ENCODE measurements around the gene SH3PXD2B. TPM values are rescaled to one million over a fixed set of nuclear protein-coding genes. Genes with fewer than 3 reads are reported as not detected.

Gene SH3PXD2B
- total RNA-seq, 4 donors from 2014 or later: 27.8 to 52.6 (median 44.4) TPM

DNA sequence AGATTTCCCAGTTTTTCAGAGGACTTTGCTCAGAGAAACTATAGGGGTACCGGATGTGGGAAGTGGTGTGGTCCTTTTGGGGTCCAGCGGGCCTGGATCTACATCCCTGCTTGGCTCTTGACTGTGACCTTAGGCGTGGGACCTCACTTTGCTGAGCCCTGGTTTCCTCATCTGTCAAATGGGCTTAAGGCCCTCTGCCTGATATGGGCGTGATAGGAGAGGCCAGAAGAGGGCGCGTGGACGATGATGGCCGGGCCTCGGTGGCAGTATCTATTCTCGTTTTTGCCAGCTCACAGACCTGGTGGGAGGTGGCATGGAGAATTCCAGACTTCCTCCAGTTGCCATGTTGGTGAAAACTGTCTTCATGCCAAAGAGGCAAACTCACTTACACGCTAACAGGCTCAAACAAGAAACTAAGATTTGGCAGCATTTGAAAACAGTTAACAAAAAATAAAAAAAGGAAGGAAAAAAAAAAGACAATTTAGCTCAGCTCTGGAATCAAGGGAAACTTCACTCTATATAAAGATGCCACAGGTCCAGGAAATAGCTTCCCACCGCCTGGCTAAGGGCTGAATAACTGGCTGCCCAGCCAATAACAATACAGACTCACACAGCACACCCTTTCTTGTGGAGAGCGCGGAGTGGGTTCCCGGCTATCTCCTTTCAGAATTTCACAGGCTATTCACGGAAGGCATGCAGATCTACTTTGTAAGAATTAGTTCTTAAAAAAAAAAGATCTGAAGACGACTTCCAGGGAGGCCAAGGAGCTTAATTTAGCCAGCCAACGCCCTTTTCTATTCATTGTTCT lies 1.7 kb downstream of the SH3PXD2B start:
- no peaks in the 10 kb centered on the region for H3K9me3 ChIP-seq
- TF ChIP-seq POLR2A (IDR thresholded peaks at IDR 0.05) (peak in 1 of 2 donors; percentile 27), EP300 (IDR thresholded peaks at IDR 0.05) (peak in 1 of 2 donors; percentile 45)
- TF ChIP-seq, protein P1, sequence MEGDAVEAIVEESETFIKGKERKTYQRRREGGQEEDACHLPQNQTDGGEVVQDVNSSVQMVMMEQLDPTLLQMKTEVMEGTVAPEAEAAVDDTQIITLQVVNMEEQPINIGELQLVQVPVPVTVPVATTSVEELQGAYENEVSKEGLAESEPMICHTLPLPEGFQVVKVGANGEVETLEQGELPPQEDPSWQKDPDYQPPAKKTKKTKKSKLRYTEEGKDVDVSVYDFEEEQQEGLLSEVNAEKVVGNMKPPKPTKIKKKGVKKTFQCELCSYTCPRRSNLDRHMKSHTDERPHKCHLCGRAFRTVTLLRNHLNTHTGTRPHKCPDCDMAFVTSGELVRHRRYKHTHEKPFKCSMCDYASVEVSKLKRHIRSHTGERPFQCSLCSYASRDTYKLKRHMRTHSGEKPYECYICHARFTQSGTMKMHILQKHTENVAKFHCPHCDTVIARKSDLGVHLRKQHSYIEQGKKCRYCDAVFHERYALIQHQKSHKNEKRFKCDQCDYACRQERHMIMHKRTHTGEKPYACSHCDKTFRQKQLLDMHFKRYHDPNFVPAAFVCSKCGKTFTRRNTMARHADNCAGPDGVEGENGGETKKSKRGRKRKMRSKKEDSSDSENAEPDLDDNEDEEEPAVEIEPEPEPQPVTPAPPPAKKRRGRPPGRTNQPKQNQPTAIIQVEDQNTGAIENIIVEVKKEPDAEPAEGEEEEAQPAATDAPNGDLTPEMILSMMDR (IDR thresholded peaks at IDR 0.05): peak in 1 of 5 experiments; percentile 14
- H3K4me3 ChIP-seq: peak overlapping the region; percentile 48 to 85 (median 70)
- peaks cover 0 to 71% (median 45%) of the 10 kb centered on the region in 4 donors for H3K4me1 ChIP-seq
- H3K36me3 ChIP-seq: no peaks in the 10 kb centered on the region
- 29 to 33% methylated on average over 18 of the region's 18 CpGs for WGBS, 2 donors
- no peaks in the 10 kb centered on the region for H3K27me3 ChIP-seq
- peak overlapping the region; percentile 81 to 97 (median 88) for H3K27ac ChIP-seq
- DNase-seq (ENCODE audit: low spot score in 2 of 2): peak in 1 of 2 donors; percentile 56

- H3K4me1 ChIP-seq: peaks cover 0 to 80% (median 49%) of the 10 kb centered on the region in 4 donors
- DNase-seq (ENCODE audit: low spot score in 2 of 2): peak in 1 of 2 donors; percentile 53
- H3K4me3 ChIP-seq: peak overlapping the region in 3 of 4 donors; percentile 66 to 85 (median 74)
Measured at GRCh38 chr5:172451771-172452197, 2.5 kb downstream of the SH3PXD2B start.

GRCh38 chr5:172450861-172451695 lies 3.2 kb downstream of the SH3PXD2B start:
- peak overlapping the region; percentile 81 to 97 (median 88) for H3K27ac ChIP-seq
- H3K4me1 ChIP-seq: peaks cover 0 to 85% (median 55%) of the 10 kb centered on the region in 4 donors
- DNase-seq (ENCODE audit: low spot score in 2 of 2): no peak

More at GRCh38 chr5:172451771-172452197, 2.5 kb downstream of the SH3PXD2B start:
- 42 to 54% methylated on average over 3 of the region's 3 CpGs for WGBS, 2 donors
- H3K36me3 ChIP-seq: no peaks in the 10 kb centered on the region
- TF ChIP-seq POLR2A (IDR thresholded peaks at IDR 0.05): no peak
- TF ChIP-seq EP300 (IDR thresholded peaks at IDR 0.05): peak in 1 of 2 donors; percentile 76
- H3K27me3 ChIP-seq: no peaks in the 10 kb centered on the region
- peak overlapping the region; percentile 81 to 97 (median 88) for H3K27ac ChIP-seq
- no peaks in the 10 kb centered on the region for H3K9me3 ChIP-seq

DNA sequence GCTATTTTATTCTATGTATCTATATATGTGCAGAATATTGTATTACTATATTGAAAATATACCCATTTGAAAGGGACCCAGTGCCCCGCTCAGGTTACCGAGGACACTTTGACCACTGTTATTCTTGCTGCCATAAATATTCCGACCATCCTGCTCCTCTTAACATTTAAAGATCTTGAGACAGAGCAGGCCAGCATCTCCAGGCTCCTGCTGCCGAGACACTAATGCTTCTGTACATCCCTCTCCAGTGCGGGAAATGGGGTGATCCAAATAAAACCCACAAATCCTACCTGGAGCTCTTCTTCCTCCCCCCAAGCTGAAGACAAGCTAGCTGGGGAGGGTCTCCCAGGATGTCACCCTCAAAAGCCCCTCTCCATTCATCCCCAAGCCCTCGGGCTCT lies 3.9 kb downstream of the SH3PXD2B start:
- TF ChIP-seq, protein P1 (IDR thresholded peaks at IDR 0.05): no peak
- no peak for TF ChIP-seq EP300 (IDR thresholded peaks at IDR 0.05)
- TF ChIP-seq POLR2A (IDR thresholded peaks at IDR 0.05): no peak
- peaks cover 0 to 85% (median 57%) of the 10 kb centered on the region in 4 donors for H3K4me1 ChIP-seq
- no peaks in the 10 kb centered on the region for H3K9me3 ChIP-seq
- no peak overlapping the region for H3K4me3 ChIP-seq
- 65 to 66% methylated on average over 6 of the region's 6 CpGs for WGBS, 2 donors
- peak overlapping the region; percentile 81 to 97 (median 88) for H3K27ac ChIP-seq
- no peaks in the 10 kb centered on the region for H3K36me3 ChIP-seq
- DNase-seq (ENCODE audit: low spot score in 2 of 2): no peak
- H3K27me3 ChIP-seq: no peaks in the 10 kb centered on the region

More at GRCh38 chr5:172450861-172451695, 3.2 kb downstream of the SH3PXD2B start:
- Histone ChIP-seq H3K9me3 (no peaks in the 10 kb centered on the region), H3K36me3 (no peaks in the 10 kb centered on the region), H3K27me3 (no peaks in the 10 kb centered on the region), H3K4me3 (peak overlapping the region in 1 of 4 donors; percentile 85)
- TF ChIP-seq, protein P1 (IDR thresholded peaks at IDR 0.05): peak; percentile 53 to 80 (median 72)
- TF ChIP-seq POLR2A (IDR thresholded peaks at IDR 0.05): no peak
- TF ChIP-seq EP300 (IDR thresholded peaks at IDR 0.05): no peak
- 59 to 70% methylated on average over 5 to 6 of the region's 7 CpGs for WGBS, 2 donors

DNA sequence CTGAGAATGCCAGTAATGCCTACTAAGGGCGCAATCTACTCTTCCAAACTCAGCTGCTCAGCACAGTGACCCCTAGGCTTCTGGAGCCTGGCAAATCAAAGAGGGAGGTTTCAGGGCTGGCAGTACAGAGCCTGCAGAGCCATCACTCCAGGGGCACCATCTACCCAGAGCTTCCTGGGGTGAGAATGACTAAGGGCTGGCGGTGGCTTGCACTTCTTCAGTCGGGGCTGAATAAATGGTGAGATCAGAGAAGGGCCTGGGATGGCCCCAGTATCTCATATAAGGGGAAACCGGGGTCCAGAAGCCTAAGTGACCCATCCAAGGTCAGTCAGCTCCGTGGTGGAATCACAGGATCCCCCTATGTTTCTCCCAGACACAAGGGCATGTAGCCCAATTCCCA lies 5.3 kb downstream of the SH3PXD2B start:
- Histone ChIP-seq H3K4me1 (peaks cover 0 to 90% (median 62%) of the 10 kb centered on the region in 4 donors), H3K27me3 (no peaks in the 10 kb centered on the region), H3K4me3 (no peak overlapping the region), H3K9me3 (no peaks in the 10 kb centered on the region), H3K36me3 (no peaks in the 10 kb centered on the region), H3K27ac (peak overlapping the region; percentile 23 to 97 (median 66))
- TF ChIP-seq, protein P1 (IDR thresholded peaks at IDR 0.05): no peak
- TF ChIP-seq EP300 (IDR thresholded peaks at IDR 0.05) (no peak), POLR2A (IDR thresholded peaks at IDR 0.05) (no peak)
- DNase-seq (ENCODE audit: low spot score in 2 of 2): no peak
- WGBS, 2 donors: 52 to 60% methylated on average over 5 of the region's 5 CpGs

All from tibial nerve (tissue), 4 donors.